Stimulated activated CD8-positive, alpha-beta memory T cell treated with anti-CD3 and anti-CD28 coated beads, Interleukin-15, amount 100 ng/mL, for 24 hours (primary cell): Measurements from ENCODE around the gene ARID1B.

ENCODE experiments used
- DNase-seq: peaks from one replicate; pipeline ENCODE4 v3.0.0-alpha.2; 2020; ENCODE audit warnings: low read depth

Gene ARID1B

DNA sequence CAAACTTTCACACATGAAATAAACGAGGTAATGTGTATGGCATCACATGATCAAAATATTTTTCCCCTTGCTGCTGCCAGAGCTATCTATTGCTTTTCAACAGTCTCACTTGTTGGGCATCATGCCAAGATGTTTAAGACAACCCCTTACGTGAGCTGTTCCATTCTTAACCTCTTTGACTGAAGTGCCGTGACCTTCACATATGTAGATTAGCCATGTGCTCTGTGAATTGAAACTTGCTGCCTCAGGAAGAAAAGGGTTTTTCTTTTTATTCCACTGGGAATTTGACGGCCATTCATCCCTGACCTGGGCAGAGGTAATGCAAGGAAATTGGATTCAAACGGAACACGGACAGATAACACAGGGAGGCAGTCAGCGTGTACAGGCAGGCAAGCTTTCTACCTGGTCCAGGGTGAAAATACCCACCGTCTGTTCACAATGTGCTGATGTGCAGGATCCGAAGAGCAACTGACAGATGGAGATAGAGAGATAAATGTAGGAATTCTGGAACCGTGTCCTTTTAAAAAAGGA, 14.2 kb downstream of the ARID1B start:
- DNase-seq, result no peak

DNA sequence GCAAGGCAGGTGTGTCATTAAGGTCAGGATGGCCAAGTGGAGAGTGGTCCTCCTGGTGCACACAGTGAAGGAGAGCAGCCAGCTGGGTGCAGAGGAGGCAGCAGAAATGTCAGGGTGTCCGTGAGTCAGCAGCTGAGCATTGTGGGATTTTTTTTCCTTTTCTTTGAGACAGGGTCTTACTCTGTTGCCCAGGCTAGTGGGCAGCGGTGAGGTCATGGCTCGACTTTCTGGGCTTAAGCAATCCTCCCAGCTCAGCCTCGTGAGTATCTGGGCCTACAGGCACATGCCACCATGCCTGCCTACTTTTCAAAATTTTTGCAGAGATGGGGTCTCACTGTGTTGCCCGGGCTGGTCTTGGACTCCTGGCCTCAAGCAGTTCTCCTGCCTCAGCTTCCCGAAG, 16.0 kb downstream of the ARID1B start:
- no peak for DNase-seq

DNA sequence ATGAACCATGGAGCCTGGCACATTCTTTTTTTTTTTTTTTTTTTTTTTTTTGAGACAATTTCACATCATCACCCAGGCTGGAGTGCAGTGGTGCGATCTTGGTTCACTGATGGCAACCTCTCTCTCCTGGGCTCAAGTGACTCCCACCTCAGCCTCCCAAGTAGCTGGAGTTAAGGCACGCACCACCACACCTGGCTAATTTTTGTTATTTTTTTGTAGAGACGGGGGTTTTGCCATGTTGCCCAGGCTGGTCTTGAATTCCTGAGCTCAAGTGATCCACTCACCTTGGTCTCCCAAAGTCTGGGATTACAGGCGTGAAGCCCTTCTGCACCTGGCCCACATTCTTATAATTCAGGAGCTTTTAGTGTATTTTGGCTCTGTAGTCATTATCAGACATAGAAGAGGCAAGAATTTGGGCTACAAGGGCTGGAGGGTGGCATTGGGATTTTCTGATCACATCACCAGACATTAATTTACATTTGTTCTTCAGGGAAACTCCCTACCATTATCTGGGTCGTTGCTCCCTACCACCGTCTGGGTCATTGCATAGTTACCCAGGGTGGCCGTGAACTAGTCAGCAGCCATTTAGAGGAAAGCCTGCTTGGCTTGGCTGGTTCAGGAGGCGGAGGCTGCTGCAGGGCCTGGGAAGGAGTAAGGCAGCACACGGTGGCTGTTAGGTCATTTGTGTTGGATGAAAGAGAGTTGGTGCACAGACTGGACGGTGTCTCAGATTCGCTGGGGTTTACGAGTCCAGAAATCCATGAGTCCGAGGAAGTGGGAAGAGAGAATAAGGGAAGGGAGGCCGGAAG, 17.6 kb downstream of the ARID1B start:
- no peak for DNase-seq

DNA sequence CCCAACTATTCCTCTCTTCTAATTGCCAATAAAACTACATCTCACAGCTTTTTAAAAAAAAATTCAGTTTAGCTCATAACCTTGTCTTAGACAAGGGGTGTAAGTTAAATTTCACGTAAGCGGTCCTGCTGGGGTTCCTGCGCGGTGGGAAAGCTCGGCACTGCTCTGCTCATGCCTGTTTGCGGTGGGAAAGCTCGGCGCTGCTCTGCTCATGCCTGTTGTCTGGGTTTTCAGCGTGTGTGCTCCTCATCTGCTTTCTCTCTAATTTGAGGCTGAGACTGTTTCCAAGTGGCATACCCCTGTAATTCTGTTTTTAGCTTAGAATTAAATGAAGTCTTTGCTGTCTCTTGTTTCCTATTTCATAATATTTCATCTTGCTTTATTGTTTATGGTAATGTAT, 18.6 kb downstream of the ARID1B start:
- DNase-seq, result no peak

DNA sequence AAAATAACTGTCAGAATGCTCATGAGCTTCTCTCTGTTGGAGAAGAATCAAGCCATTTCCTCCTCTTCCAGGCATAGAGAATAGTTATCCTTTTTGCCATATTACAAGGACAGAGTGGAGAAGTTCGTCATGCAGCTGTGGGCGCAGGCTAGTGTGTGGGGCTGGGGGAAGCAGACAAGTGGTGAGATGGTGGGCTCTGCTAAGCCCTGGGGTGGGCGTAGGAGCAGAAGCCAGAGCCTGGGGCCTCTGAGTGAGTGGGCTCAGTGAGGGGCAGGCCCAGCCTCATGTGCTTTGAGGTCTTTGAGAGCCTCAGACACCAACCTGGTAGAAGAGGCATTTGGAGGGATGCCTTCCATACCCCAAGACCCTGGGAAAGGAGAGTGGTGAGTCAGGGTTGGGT, 19.4 kb downstream of the ARID1B start:
- no peak for DNase-seq

DNA sequence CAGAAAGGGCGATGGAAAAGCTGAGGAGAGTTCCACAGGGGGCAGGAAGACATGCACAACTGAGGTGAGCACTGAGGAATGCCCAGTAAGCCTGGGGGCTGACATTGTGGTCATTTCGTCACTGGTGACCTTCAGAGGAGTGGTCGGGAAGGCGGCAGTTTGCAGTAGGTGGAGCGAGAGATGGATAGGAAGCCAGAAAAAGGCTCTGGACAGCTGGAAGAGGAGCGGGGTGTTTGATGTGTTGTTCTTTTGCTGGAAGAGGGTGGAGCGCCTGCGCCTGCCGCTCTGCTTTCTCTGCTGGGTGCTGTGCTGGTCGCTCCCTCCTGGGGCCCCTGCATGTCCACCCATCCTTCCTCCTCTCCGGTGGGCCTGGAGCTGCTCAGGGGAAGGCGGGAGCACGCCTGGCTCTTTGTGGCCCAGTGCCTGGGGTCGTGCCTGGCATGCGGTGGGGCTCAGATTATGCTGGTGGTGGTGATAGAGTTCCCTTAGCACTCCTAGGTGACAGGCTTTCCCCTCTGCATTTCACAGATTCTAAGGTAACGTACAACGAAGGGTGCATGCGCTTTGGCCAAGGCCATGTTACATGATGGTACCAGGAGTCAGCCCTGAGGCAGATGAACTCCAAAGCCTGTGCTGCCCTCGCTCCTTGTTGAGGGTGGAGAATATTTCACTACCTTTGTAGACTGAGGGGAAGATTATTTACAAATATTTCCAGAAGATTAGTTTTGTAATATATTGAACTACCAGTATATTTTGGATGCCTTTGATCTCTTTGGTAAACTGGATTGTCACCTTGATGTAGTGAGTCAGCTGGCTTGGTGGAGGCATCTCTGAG, 20.9 kb downstream of the ARID1B start:
- DNase-seq, result no peak

DNA sequence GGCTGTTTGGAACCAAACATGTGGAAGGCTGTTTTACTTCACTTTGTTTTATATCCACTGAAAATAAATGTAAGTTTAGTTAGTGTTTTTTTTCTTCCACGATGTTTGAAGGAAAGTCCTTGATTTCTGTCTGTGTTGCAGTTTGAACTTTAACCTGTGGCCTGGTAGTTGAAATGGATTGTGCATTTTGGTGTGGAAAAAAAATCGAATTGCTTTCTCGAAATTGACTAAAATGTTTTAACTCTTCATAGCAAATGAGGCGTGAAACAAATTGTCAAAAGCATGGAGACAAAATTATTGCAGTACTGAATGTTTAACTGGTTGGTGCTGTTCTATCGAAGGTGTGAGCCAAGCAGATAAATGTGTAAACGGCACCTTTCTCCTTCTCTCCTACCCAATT, 24.5 kb downstream of the ARID1B start:
- no peak for DNase-seq

DNA sequence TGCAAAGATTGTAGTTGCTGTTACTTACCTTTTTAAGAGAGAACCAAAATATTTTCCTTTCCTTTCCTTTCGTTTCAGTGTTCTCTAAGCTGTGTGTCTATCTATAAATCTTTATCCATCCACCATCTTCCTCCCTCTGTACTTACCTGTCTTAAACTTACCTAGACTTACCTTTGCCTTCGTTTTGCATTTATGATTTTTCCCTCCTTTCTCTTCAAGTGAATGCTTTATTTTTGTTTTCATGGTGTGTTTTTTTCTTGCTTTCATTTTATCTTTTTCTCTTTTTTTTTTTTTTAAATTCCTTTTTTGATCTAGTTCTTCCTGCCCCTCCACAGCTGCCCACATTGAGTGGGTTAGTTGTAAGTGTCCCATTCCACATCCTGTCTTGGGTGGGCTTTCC, 26.2 kb downstream of the ARID1B start:
- DNase-seq, result no peak

DNA sequence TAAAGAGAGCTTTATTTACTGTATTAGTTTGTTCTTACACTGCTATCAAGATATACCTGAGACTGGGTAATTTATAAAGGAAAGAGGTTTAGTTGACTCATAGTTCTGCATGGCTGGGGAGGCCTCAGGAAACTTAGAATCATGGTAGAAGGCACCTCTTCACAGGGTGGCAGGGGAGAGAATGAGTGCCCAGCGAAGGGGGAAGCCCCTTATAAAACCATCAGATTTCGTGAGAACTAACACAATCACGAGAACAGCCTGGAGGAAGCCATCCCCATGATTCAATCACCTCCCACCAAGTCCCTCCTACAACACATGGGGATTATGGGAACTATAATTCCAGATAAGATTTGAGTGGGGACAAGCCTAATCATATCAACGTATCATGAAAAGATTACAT, 27.2 kb downstream of the ARID1B start:
- DNase-seq, result no peak

DNA sequence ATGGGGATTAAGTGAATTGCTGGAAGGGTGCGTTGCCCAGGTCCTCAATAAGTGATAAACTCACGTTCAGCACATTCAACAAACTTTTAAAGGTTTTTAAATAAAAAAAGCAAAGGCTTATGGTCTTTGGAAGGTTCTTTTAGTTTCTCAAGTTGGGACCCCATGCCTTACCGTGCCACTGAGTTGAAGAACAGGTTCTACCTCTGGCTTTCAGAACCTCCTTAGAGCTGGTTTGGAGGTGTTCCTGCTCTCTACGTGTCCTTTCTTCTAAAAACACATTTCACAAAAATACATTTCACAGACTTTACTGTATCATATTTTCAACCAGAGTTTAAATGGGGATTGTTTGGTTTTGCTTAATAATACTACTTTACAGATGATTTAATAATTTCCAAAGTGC, 29.0 kb downstream of the ARID1B start:
- DNase-seq, result no peak

DNA sequence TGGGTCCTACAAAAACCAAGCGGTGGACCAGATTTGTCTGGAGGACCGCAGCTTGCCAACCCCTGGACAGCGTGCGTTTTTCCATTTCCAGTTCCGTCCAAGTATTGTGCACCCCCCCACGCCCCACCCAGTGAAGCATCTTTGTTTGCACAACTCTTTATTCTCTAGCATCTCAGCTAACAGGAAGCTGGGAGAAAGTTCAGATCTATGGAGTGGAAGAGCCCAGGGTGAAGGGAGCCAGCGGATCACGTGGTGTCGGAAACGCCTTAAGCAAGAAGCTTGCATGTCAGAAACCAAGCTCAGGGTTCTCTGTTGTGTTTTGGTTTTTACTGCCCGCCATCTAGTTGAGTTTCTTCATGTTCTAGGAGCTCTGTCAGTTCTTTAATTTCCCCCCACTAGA, 29.9 kb downstream of the ARID1B start:
- DNase-seq, result no peak

DNA sequence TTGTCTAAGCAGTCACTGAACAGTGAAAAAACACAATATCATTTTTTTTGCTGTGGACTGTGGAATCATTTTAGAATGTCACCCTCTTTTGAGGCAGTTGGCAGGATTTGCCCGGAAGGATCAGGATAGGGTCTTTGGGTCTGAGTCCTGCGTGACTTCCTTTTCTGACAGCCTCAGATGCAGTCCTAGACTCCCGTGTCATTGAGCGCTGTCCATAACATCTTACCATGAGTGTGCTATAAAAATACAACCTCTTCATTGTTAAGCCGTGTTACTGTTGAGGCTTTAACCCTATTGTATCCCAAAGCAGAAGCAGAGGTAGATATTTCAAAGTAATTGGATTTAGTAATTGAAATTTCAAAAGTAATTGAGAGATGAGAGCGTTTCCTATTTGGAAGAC, 30.6 kb downstream of the ARID1B start:
- no peak for DNase-seq

DNA sequence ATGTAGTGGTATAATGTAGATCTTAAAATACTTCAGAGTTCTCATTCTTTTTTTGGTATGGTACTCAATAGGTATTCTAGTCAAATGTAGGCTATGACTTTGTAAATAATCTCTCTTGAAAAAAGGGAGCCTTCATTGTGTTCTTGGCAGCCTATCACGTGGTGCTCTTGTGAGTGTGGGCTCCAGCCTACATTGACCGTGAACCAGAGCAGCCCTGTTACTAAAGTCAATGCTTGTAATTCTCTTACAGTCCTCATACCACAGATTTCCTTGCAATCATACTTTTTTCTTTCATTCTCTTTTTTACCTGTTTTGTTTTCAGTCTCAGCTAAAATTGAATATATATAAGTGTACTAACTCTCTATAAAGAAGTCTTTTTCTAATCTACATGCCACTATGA, 31.1 kb downstream of the ARID1B start:
- no peak for DNase-seq

DNA sequence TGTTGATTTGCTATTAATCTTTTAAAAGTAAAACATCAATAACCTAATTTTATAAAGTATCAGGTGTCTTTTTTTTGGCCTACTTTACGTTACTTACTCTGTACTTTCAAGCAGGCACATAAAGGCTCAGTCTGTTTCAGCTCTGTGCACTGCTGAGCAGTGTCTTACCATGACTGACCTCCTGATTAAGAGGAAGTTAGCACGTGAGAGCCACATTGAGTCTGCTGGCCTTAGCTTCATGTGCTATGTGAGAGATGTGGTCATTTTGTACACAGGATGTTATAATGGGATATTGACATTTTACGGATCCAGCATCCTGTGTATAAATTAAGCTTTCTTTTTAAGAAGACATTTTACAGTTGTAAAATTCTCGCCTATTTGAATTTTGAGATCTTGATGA, 31.9 kb downstream of the ARID1B start:
- no peak for DNase-seq

DNA sequence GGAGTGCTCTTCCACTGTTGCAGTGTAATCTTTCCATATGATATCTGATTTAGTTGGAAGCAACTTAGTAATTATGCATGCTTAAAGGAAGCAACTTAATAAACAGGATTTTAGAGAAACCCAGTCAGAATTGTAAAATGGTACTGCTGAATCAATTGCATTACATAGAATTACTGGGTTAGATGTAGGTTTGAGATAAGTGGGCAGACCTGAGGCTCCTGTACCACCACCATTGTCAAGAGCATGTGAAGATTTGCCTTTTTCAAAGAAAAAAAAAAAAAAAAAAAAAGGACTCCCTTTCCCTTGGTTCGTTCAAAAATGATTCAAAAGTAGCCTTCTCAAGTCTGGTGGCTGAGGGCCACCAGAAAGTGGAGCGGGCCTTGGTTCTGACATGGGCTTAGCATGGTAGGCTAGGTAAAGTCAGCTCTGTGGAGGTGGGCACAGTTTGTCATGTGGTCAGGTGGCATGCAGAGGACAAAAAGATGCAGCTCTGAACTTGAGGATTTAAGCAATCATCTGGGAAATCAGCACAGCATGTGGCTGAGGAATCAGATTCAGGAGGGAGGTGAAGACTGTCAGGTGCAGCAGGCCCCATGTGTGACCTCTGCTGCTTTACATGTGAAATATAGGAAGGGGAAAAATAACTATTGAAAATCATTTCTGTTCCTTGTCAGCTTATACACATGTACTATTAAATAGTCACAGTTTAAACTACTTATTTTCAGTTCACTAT, 32.4 kb downstream of the ARID1B start:
- DNase-seq, result no peak

DNA sequence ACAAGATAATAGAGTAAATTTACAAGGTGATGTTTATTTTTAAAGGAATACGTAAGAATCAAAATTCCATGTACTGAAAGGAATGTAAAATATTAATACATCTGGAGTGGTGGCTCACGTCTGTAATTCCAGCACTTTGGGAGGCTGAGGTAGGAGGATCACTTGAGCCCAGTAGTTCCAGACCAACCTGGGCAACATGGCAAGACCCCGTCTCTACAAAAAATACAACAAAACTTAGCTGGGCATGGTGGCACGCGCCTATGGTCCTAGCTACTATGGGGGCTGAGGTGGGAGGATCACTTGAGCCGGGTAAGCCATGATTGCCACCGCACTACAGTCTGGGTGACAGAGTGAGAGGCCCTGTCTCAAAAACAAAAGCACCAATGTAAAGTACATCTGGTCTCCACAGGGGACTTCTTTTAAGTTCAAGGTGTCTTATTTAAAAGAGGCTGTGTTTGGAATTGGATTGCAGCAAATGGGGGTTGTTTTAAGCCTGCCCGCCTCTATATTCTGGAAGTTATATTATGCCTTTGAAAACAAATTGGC, 36.9 kb downstream of the ARID1B start:
- DNase-seq, result no peak

DNA sequence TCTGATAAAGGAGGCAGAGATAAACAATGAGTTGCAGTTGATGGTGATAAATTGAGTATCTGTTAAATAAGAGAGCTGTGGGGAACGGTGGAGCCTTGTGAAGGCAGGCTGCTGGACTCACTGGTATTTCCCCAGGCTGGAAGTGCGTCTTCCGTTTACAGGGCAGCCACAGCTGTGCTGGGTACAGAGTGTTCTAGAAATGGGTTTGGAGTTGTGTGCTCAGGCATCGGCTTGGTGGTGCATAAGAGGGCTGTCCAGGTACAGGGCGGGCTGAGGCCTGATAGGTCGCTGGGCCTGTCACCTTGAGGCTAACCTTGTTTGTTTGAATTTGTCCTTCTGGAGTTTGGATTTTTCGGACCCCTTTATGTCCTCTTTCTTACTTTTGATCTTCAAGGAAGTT, 39.3 kb downstream of the ARID1B start:
- DNase-seq, result no peak

DNA sequence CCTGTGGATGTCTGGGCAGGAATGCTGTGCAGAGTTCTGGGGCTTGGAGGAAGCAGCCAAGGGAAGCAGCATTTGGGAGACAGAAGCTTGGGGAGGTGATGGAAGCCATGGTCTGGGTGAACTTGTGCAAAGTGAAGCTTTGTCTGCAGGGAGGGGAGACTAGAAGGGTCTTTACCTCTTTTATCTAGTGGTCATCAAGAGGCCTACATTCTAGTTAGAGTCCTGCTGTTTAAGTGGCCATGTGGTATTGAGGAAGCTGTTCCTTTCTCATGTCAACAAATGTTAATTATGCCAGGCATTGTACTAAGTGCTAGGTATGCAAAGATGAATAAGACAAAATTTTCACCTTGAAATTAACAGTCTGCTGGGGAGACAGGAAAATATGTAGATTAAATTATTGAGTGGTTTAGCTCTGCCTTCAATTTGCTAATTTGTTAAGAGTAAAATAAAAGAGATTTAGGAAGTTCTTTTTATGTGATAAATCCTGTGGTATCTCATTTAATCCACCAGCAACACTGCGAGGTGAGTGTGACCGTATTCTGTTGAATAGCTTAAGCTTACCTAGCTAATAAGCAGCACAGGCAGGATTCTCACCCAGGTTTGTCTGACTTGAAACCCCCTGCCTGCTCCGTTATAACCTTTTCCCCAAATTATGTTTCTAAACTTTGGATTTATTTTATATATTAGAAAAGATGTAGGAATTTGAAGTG, 43.1 kb downstream of the ARID1B start:
- no peak for DNase-seq

DNA sequence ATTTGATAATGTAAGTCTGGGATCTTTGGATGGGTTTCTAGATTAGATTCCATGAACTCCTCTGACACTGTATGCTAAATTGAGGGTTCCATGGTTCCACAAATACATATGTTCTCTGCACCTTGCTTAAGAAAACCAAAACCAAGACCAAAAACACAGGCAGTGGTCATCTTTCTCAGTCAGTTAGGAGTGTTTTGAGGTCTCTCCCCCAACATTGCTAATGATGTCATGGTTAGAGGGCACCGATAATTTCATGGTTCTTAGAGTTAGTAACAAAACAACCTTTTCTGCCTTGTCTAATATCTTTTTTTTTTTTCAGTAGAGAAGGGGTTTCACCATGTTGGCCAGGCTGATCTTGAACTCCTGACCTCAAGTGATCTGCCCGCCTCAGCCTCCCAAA, 44.5 kb downstream of the ARID1B start:
- no peak for DNase-seq

DNA sequence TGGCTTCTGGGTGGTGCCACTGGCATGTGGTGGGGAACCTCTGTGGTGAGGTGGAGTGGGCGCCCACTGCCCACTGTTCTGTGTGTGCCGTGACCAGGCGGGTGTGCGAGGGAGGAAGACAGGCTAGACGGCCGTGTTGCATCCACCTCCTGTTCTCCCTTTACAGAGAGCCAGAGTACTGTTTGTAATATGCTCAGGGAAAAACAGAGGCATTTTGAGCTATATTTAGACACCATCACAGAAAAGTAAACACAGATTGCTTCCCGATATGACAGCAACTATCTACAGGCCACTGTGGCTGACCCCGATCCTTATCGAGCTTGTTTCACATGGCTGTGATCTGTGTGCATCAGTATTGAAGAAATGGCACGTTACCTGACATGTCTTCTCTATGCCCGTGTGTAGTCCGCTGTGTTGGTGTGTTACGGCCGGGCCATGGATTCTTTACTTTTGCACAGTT, 45.6 kb downstream of the ARID1B start:
- no peak for DNase-seq

DNA sequence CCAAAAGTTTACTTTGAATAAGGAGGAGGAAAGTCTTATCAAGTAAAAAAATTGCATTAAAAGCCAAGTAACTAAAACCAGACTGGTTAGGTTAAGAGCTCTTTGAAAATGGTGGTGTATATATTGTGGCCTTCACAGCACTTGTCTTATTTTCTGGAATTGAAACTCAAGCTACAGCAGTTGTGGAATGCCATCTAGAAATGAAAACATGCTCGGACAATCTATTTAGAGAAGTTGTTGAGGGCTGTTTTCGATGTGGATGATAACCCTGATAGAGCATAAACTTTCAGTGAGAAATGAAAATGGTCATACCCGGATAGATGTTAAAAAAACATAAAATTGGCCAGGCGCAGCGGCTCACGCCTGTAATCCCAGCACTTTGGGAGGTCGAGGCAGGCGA, 47.0 kb downstream of the ARID1B start:
- no peak for DNase-seq

DNA sequence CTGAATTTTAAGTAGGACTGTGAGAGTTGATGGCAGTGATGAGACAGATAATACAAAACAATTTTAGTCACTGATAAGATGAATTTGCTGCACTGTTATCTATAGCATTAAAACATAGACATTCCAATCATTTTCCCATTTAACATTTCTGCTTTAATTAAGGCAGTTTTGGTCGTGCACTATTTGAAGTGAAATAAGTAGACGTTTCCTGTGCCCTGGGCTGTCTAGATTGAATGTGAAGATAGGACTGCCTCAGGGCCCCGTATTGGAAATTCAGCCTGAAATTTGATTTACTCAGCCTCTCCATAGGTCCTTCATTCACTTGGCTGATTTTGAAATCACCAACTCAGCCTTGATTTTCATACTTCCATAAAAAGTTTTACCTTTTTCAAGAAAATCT, 48.3 kb downstream of the ARID1B start:
- DNase-seq, result no peak
